ENCODE results near the gene MITF. TPM values are rescaled to one million over a fixed set of nuclear protein-coding genes. Genes with fewer than 3 reads are reported as not detected.
A peak's percentile ranks its signal among the peaks of the same experiment; 100 is the strongest.

MITF gene
- total RNA-seq, 2 donors from 2014 or later: 1.8 to 3.0 TPM

DNA sequence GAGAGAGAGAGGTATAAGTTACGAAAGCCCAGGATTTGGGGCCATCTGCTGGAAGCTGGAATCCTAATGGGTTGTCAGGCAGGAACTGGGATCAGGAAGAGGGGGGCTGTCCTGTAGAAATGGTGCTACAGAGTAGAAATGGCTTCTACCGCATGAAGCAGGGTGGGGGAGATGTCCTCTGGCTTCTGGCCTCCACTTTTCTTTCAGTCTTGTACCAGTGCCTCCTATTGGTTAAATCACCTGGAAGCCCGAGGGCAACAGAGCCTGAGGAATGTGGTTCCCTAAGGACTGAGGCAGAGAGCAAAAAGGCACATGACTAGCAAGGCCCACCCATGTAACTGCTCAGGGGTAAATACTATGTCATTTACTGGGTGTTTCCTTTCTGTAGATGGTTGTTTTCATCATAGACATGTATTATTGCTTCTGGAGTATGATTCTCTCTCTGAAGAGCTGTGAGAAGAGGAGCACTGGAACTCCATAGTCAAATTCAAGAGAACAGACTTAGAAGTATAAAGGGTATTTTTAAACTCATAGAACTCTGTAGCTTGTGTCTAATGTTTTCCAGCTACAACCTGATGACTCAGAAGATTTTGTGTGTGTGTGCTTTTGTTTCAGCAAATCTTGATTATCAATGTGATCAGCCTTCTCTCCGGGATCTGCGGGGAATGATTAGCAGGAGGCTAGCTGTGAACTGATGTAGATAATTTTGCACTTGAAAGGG lies 20.2 kb upstream of the MITF start:
- Histone ChIP-seq H3K27ac (ENCODE audit: low read depth, low read length) (no peak overlapping the region), H3K4me3 (ENCODE audit: low read length) (no peak overlapping the region), H3K27me3 (ENCODE audit: control insufficient read depth, insufficient read depth, low read length, poor library complexity, severe bottlenecking) (no peaks in the 10 kb centered on the region), H3K36me3 (ENCODE audit: control insufficient read depth, insufficient read depth, low read length) (no peaks in the 10 kb centered on the region), H3K9me3 (ENCODE audit: control insufficient read depth, low read length) (no peaks in the 10 kb centered on the region), H3K4me1 (ENCODE audit: control insufficient read depth, insufficient read depth, low read length) (peaks cover 11% of the 10 kb centered on the region), H3K9ac (ENCODE audit: extremely low read depth, low read length, poor library complexity, severe bottlenecking) (no peak overlapping the region)
- Mint-ChIP-seq H3K9me3 (no peaks in the 10 kb centered on the region), H3K36me3 (ENCODE audit: low read depth) (no peaks in the 10 kb centered on the region), H3K4me3 (no peak overlapping the region), H3K27me3 (ENCODE audit: insufficient read depth) (peaks cover 3% of the 10 kb centered on the region), H3K4me1 (peaks cover 26% of the 10 kb centered on the region), H3K27ac (peak overlapping the region; percentile 22)
- DNase-seq: peak; percentile 67
- TF ChIP-seq, protein P1, sequence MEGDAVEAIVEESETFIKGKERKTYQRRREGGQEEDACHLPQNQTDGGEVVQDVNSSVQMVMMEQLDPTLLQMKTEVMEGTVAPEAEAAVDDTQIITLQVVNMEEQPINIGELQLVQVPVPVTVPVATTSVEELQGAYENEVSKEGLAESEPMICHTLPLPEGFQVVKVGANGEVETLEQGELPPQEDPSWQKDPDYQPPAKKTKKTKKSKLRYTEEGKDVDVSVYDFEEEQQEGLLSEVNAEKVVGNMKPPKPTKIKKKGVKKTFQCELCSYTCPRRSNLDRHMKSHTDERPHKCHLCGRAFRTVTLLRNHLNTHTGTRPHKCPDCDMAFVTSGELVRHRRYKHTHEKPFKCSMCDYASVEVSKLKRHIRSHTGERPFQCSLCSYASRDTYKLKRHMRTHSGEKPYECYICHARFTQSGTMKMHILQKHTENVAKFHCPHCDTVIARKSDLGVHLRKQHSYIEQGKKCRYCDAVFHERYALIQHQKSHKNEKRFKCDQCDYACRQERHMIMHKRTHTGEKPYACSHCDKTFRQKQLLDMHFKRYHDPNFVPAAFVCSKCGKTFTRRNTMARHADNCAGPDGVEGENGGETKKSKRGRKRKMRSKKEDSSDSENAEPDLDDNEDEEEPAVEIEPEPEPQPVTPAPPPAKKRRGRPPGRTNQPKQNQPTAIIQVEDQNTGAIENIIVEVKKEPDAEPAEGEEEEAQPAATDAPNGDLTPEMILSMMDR (conservative IDR thresholded peaks at IDR 0.05): peak; percentile 25
- 45 to 57% methylated on average over 2 to 5 of the region's 5 CpGs for WGBS, 2 experiments (ENCODE audit: insufficient coverage in 1 of 2, insufficient read length in 1 of 2)

GRCh38 chr3:69719587-69720122 lies 19.6 kb upstream of the MITF start:
- H3K9me3 Mint-ChIP-seq: no peaks in the 10 kb centered on the region
- DNase-seq: no peak
- no peak overlapping the region for H3K4me3 Mint-ChIP-seq
- no peak overlapping the region for H3K4me3 ChIP-seq (ENCODE audit: low read length)
- H3K27ac Mint-ChIP-seq: no peak overlapping the region
- no peak overlapping the region for H3K9ac ChIP-seq (ENCODE audit: extremely low read depth, low read length, poor library complexity, severe bottlenecking)
- no peaks in the 10 kb centered on the region for H3K36me3 Mint-ChIP-seq (ENCODE audit: low read depth)
- WGBS, 2 experiments (ENCODE audit: insufficient coverage in 1 of 2, insufficient read length in 1 of 2): 64 to 76% methylated on average over 2 of the region's 3 CpGs
- H3K27me3 Mint-ChIP-seq (ENCODE audit: insufficient read depth): peaks cover 3% of the 10 kb centered on the region
- no peak overlapping the region for H3K27ac ChIP-seq (ENCODE audit: low read depth, low read length)
- no peaks in the 10 kb centered on the region for H3K9me3 ChIP-seq (ENCODE audit: control insufficient read depth, low read length)
- H3K4me1 Mint-ChIP-seq: peaks cover 30% of the 10 kb centered on the region
- no peaks in the 10 kb centered on the region for H3K27me3 ChIP-seq (ENCODE audit: control insufficient read depth, insufficient read depth, low read length, poor library complexity, severe bottlenecking)
- TF ChIP-seq, protein P1 (conservative IDR thresholded peaks at IDR 0.05): no peak
- no peaks in the 10 kb centered on the region for H3K36me3 ChIP-seq (ENCODE audit: control insufficient read depth, insufficient read depth, low read length)
- H3K4me1 ChIP-seq (ENCODE audit: control insufficient read depth, insufficient read depth, low read length): peaks cover 11% of the 10 kb centered on the region

DNA sequence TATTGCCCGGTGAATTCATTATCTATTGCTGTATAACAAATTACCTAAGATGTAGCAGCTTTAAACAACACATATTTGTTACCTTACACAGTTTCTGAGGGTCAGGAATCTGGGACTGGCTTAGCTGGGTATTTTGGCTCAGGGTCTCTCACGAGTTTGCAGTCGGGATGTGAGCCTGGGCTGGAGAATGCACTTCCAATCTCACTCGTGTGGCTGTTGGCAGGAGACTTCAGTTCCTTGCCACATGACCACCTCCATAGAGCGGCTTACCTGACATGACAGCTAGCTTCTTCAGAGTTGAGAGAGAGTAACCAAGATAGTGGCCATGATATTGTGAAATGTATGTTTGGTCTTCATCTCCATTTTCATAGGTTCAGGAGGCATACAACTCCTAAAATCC lies 18.4 kb upstream of the MITF start:
- H3K36me3 ChIP-seq (ENCODE audit: control insufficient read depth, insufficient read depth, low read length): no peaks in the 10 kb centered on the region
- DNase-seq: no peak
- no peak overlapping the region for H3K9ac ChIP-seq (ENCODE audit: extremely low read depth, low read length, poor library complexity, severe bottlenecking)
- H3K4me3 ChIP-seq (ENCODE audit: low read length): no peak overlapping the region
- no peaks in the 10 kb centered on the region for H3K9me3 ChIP-seq (ENCODE audit: control insufficient read depth, low read length)
- Mint-ChIP-seq H3K9me3 (no peaks in the 10 kb centered on the region), H3K27me3 (ENCODE audit: insufficient read depth) (peaks cover 3% of the 10 kb centered on the region), H3K27ac (no peak overlapping the region), H3K4me3 (no peak overlapping the region), H3K4me1 (peaks cover 39% of the 10 kb centered on the region), H3K36me3 (ENCODE audit: low read depth) (no peaks in the 10 kb centered on the region)
- H3K4me1 ChIP-seq (ENCODE audit: control insufficient read depth, insufficient read depth, low read length): peaks cover 11% of the 10 kb centered on the region
- H3K27ac ChIP-seq (ENCODE audit: low read depth, low read length): no peak overlapping the region
- TF ChIP-seq, protein P1 (conservative IDR thresholded peaks at IDR 0.05): no peak
- WGBS, 2 experiments (ENCODE audit: insufficient coverage in 1 of 2, insufficient read length in 1 of 2): 80 to 94% methylated on average over 3 to 5 of the region's 5 CpGs
- H3K27me3 ChIP-seq (ENCODE audit: control insufficient read depth, insufficient read depth, low read length, poor library complexity, severe bottlenecking): no peaks in the 10 kb centered on the region
